ENCODE data around the gene KIAA0753. TPM values are rescaled to one million over a fixed set of nuclear protein-coding genes. Genes with fewer than 3 reads are reported as not detected.

KIAA0753 gene
- total and polyA plus RNA-seq, 2 of the 13 experiments (the other 11 are each of a cell fraction or from before 2014, with no cell fraction given): 5.2 to 9.1 TPM

GRCh38 chr17:6683081-6683684, 42.7 kb upstream of the KIAA0753 start (continued):
- no peak for TF ChIP-seq ZBED4 (CRISPR knock-in tag; IDR thresholded peaks at IDR 0.05; ENCODE audit: borderline replicate concordance)
- no peak for TF ChIP-seq ETV6 (CRISPR knock-in tag; conservative IDR thresholded peaks at IDR 0.05)
- no peak for TF ChIP-seq ZBTB39 (CRISPR knock-in tag; IDR thresholded peaks at IDR 0.05)
- TF ChIP-seq POLR2G (IDR thresholded peaks at IDR 0.05; ENCODE audit: low read depth, low read length): no peak
- no peak for TF ChIP-seq ZFP1 (CRISPR knock-in tag; IDR thresholded peaks at IDR 0.05)
- no peak for TF ChIP-seq ZNF10 (CRISPR knock-in tag; IDR thresholded peaks at IDR 0.05; ENCODE audit: borderline replicate concordance, low read depth)
- no peak for TF ChIP-seq ZNF547 (CRISPR knock-in tag; IDR thresholded peaks at IDR 0.05)
- TF ChIP-seq PRPF4 (IDR thresholded peaks at IDR 0.05; ENCODE audit: low read depth, low read length, poor library complexity, severe bottlenecking): no peak
- TF ChIP-seq ZNF619 (CRISPR knock-in tag; IDR thresholded peaks at IDR 0.05): no peak
- TF ChIP-seq CHD2 (IDR thresholded peaks at IDR 0.05; ENCODE audit: low read depth, low read length): no peak
- TF ChIP-seq TEAD3 (CRISPR knock-in tag; optimal IDR thresholded peaks at IDR 0.05; ENCODE audit: borderline replicate concordance): no peak
- no peak for TF ChIP-seq TAF15 (IDR thresholded peaks at IDR 0.05; ENCODE audit: low read depth, low read length, poor library complexity, severe bottlenecking)
- TF ChIP-seq ZNF770 (CRISPR knock-in tag; IDR thresholded peaks at IDR 0.05): no peak
- TF ChIP-seq PRDM10 (CRISPR knock-in tag; IDR thresholded peaks at IDR 0.05; ENCODE audit: low read depth): no peak
- TF ChIP-seq ZNF512 (CRISPR knock-in tag; IDR thresholded peaks at IDR 0.05): no peak
- no peak for TF ChIP-seq ZC3H4 (CRISPR knock-in tag; IDR thresholded peaks at IDR 0.05; ENCODE audit: borderline replicate concordance)
